HL-60 (cell line): ENCODE measurements around the gene LGALS12.
A peak's percentile ranks its signal among the peaks of the same experiment; 100 is the strongest.

Experiments
- DNase-seq, 2 experiments: peaks; one replicate each; pipeline ENCODE4 v3.0.0-alpha.2; 2010 to 2020; ENCODE audit warnings: low read depth in 1 of 2, low spot score in 1 of 2
- H3K27ac ChIP-seq: fragments of 250-450 bp; sonication (Bioruptor Pico); replicated peaks from 2 replicates; pipeline ENCODE4 v1.5.1; 2020; ENCODE audit warnings: mild to moderate bottlenecking, moderate library complexity
- H3K27me3 ChIP-seq: fragments of 250-450 bp; sonication (Bioruptor Pico); 2 replicates; pipeline ENCODE4 v1.5.1; 2021; ENCODE audit warnings: mild to moderate bottlenecking, moderate library complexity; ENCODE audit not compliant: insufficient read depth, poor library complexity, severe bottlenecking
- H3K4me3 ChIP-seq: replicated peaks from 2 replicates; pipeline ENCODE4 v1.5.1; 2011; ENCODE audit warnings: mild to moderate bottlenecking, control low read depth, low read length; ENCODE audit not compliant: insufficient read depth
- CTCF ChIP-seq: IDR thresholded peaks from one replicate; pipeline ENCODE4 v1.5.1; 2011; ENCODE audit warnings: low read length, control low read depth, inconsistent platforms; ENCODE audit not compliant: insufficient read depth
- GABPA ChIP-seq: IDR thresholded peaks from 2 replicates; pipeline ENCODE4 v1.6.1; 2012; ENCODE audit warnings: low read depth
- POLR2AphosphoS5 ChIP-seq: IDR thresholded peaks from 2 replicates; pipeline ENCODE4 v1.6.1; 2012; ENCODE audit warnings: low read depth
- REST ChIP-seq: IDR thresholded peaks from 2 replicates; pipeline ENCODE4 v1.6.1; 2012; ENCODE audit warnings: low read depth; ENCODE audit not compliant: insufficient replicate concordance
- SPI1 ChIP-seq: IDR thresholded peaks from 2 replicates; pipeline ENCODE4 v1.6.1; 2012; ENCODE audit warnings: low read depth, mild to moderate bottlenecking, borderline replicate concordance
- long read RNA-seq: library from polyadenylated mRNA; unstranded; transcript quantifications from one replicate; pipeline ENCODE4 v2.0.0, GENCODE V29; 2020

The LGALS12 gene
- long read RNA-seq, transcript LGALS12-203 (9 exons, 1,618 nt): major isoform, 45 of 76 reads
- long read RNA-seq, transcript LGALS12-202 (9 exons, 1,425 nt): minor isoform, 16 of 76 reads
- long read RNA-seq, partial matches to known transcripts: 4 of 76 reads
- long read RNA-seq, other reads (novel, unspliced or antisense): 11 of 76 reads

GRCh38 chr11:63505857-63506528 is at the start of gene LGALS12:
Gene LGALS12, plus strand, starts transcription at chr11:63506084. Its CDS starts 375 bp downstream, at chr11:63506459.
- Histone ChIP-seq H3K27ac (peak within 1 kb of the TSS; percentile 91), H3K27me3 (no peaks in the 10 kb centered on the region), H3K4me3 (peak within 1 kb of the TSS; percentile 77)
- TF ChIP-seq SPI1 (peak; percentile 72; the same call in 1 of the 2 replicates), POLR2AphosphoS5 (peak; percentile 68), REST (peak; percentile 35), CTCF (no peak), GABPA (no peak)
- DNase-seq: peak; percentile 91 to 98

GRCh38 chr11:63459586-63459985 is 46.3 kb upstream of the LGALS12 start:
- H3K4me3 ChIP-seq: no peak overlapping the region
- H3K27ac ChIP-seq: no peak overlapping the region
- TF ChIP-seq SPI1: no peak
- no peak for TF ChIP-seq REST
- TF ChIP-seq POLR2AphosphoS5: no peak
- TF ChIP-seq CTCF: no peak
- TF ChIP-seq GABPA: no peak
- no peak for DNase-seq
- H3K27me3 ChIP-seq: no peaks in the 10 kb centered on the region

- TF ChIP-seq SPI1 (peak; percentile 61), REST (no peak)
- no peak overlapping the region for H3K27ac ChIP-seq
- DNase-seq: no peak
- H3K4me3 ChIP-seq: no peak overlapping the region
- no peaks in the 10 kb centered on the region for H3K27me3 ChIP-seq
Measured at GRCh38 chr11:63462137-63462536, 43.7 kb upstream of the LGALS12 start.
